HAP-1 (cell line): ENCODE results near the gene TFPT.
A peak's percentile ranks its signal among the peaks of the same experiment; 100 is the strongest.

ENCODE experiments used
- DNase-seq, 2 experiments: peaks; one replicate each; pipeline ENCODE4 v3.0.0-alpha.2; 2016 to 2020; ENCODE audit warnings: low spot score in 2 of 2
- H3K27me3 ChIP-seq: fragments of 250-450 bp; sonication (Bioruptor Pico); 2 replicates; pipeline ENCODE4 v1.5.1; 2020; ENCODE audit warnings: low read depth, mild to moderate bottlenecking, moderate library complexity
- H3K36me3 ChIP-seq: fragments of 250-450 bp; sonication (Bioruptor Pico); replicated peaks from 2 replicates; pipeline ENCODE4 v1.5.1; 2020; ENCODE audit warnings: mild to moderate bottlenecking
- H3K4me1 ChIP-seq: fragments of 250-450 bp; sonication (Bioruptor Pico); 2 replicates; pipeline ENCODE4 v1.5.1; 2020; ENCODE audit warnings: mild to moderate bottlenecking
- H3K4me3 ChIP-seq: fragments of 250-450 bp; sonication (Bioruptor Pico); 2 replicates; pipeline ENCODE4 v1.5.1; 2020; ENCODE audit warnings: mild to moderate bottlenecking, moderate library complexity
- H3K9me3 ChIP-seq: fragments of 250-450 bp; sonication (Bioruptor Pico); 2 replicates; pipeline ENCODE4 v1.5.1; 2020; ENCODE audit warnings: mild to moderate bottlenecking, moderate library complexity
- in situ Hi-C: fragments of 300-500 bp; cut with MboI; formaldehyde crosslinking; loops from 3 replicates; pipeline ENCODE4 v1.14.3; 2020; ENCODE audit warnings: low sequenced_read_pairs, inconsistent platforms, mixed read lengths

The TFPT gene

DNA sequence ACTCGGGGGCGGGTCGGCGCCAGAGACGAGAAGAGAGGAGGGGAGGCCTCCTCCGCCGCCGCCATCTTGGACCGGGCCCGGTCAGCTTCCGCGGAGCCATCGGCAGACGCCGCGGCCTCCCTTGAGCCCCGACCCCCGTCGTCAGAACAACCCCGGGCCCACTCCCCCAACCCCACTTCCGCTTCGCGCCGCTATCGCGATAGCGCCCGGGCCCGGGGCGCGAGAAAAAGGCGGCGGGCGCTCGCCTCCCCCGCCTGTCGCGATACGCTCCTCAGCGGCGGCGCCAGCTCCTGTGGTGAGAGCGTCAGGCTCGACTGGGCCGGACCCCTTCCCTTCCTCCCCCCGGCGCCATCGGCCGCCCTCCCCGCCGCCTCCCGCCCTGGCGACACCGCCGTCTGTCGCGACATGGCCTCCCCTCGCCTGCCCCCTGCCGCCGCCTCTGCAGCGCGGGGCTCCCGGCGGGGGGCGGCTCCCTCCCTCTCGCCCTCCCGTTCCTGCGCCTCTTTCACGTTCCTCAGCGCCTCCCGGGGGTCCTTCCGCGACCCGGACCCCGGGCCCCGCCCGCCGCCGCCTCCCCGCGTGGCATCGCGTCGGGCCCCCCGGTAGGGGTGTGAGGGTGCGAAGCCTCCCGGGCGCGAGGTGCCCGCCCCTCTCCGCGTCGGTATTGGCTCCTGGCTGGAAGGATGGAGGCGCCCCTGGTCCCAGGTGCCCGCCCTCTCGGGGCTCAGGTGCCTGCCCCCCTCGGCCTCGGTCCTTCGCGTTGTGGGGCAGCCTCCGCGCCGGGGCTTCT lies 22.4 kb upstream of the TFPT start, which contains the start of gene CNOT3:
CNOT3 (plus strand) TSS at position 64 of the 790 bp plus-strand sequence. CDS start 5,217 bp downstream, outside the sequence.
- H3K36me3 ChIP-seq, result peaks cover 41% of the 10 kb centered on the region
- no peaks in the 10 kb centered on the region for H3K27me3 ChIP-seq
- peak in 1 of 2 experiments; percentile 30 for DNase-seq
- peak within 1 kb of the TSS; percentile 96 for H3K4me3 ChIP-seq
- H3K4me1 ChIP-seq, result peaks cover 2% of the 10 kb centered on the region
- H3K9me3 ChIP-seq, result no peaks in the 10 kb centered on the region
- in situ Hi-C loops, result no loop called here

DNA sequence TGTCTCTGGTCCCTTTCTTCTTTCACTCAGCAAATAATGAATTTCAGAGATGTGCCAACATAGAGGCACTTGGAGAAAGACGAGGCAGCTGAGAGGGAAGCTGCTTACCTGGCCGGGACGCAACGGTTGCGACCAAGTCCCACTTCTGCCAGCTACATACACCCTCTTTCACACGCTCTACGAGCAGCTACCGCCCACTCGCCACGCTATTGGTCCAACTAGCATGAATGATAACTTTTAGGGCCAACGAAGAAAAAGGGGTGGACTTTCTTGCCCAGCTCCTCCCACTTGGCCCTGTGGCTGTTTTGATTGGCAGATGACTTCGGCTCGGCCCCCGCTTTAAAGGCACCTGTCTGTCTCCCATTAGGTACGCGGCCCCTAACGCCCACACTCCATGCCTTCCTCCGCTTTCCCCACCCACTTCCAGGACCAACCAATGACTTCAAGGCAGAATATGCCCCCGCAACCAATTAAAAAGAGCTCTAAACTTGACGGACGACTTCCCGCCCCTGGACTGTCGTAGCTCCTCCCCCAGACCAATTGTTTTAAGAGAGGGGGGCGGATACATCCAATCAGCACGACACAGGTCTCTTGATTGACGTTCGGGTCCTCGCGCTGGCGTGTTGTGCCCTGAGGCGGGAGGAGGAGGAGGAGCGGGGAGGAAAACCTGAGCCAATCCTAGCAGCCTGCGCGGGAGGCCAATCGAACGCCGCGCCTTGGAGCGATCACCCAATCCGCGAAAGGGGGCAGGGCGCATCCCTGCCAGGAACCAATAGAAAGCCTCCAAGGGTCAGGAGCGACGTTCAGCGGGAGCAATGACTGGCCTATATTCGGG lies 21.6 kb upstream of the TFPT start:
- in situ Hi-C loops, result no loop called here
- Histone ChIP-seq H3K4me1 (peaks cover 2% of the 10 kb centered on the region), H3K36me3 (peaks cover 35% of the 10 kb centered on the region), H3K4me3 (peak overlapping the region; percentile 96), H3K27me3 (no peaks in the 10 kb centered on the region), H3K9me3 (no peaks in the 10 kb centered on the region)
- peak; percentile 100 for DNase-seq

- peak; percentile 43 to 48 for DNase-seq
- Histone ChIP-seq H3K4me1 (peaks cover 2% of the 10 kb centered on the region), H3K27me3 (no peaks in the 10 kb centered on the region), H3K36me3 (peaks cover 29% of the 10 kb centered on the region), H3K9me3 (no peaks in the 10 kb centered on the region), H3K4me3 (peak overlapping the region; percentile 39)
- in situ Hi-C loops, result no loop called here
Measured at GRCh38 chr19:54136086-54136863, 20.8 kb upstream of the TFPT start.

DNA sequence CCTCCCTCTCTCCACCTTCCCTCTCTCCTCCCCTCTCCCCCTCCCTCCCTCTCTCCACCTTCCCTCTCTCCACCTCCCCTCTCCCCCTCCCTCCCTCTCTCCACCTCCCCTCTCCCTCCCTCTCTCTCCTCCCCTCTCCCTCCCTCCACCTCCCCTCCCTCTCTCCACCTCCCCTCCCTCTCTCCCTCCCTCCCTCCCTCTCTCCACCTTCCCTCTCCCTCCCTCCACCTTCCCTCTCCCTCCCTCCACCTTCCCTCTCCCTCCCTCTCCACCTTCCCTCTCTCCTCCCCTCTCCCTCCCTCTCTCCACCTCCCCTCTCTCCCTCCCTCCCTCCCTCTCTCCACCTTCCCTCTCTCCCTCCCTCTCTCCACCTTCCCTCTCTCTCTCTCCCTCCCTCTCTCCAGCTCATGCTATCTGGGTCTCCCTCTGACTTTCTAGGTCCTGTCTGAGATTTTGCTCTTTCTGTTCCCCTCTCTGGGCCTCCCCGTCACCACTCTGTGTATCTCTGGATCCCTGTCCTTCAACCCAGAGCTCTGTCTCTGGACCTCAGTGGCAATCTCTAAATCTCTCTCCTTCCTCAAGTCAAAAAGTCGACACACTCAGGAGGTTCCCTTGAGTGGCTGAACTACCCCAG lies 18.6 kb upstream of the TFPT start:
- DNase-seq, result no peak
- H3K4me1 ChIP-seq, result peaks cover 2% of the 10 kb centered on the region
- in situ Hi-C loops, result no loop called here
- H3K4me3 ChIP-seq, result no peak overlapping the region
- H3K27me3 ChIP-seq, result no peaks in the 10 kb centered on the region
- peaks cover 17% of the 10 kb centered on the region for H3K36me3 ChIP-seq
- no peaks in the 10 kb centered on the region for H3K9me3 ChIP-seq

DNA sequence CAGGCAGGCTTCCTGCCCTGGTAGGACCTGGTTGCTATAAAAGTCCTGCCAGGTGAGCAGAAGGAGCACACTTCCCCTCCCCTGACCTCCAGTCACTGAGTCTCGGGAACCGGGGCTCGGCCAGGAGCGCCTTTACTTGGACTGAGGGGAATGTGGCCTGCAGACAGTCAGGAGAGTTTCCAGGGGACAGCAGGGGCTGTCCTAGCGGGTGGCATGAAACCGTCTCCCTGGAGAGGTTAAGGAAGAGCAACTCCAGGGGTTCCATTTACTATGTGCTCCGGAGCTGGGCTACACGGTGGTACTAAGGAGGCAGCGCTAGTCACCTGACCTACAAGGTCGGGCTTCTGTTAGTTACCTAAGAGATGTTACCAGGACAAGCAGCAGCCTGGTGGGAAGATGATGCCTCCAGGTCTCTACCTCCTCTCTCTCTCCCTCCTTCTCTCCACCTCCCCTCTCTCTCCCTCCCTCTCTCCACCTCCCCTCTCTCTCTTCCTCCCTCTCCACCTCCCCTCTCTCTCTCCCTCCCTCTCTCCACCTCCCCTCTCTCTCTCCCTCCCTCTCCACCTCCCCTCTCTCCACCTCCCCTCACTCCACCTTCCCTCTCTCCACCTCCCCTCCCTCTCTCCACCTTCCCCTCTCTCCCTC lies 18.0 kb upstream of the TFPT start:
- DNase-seq, result no peak
- no peak overlapping the region for H3K4me3 ChIP-seq
- peaks cover 12% of the 10 kb centered on the region; the same call in 1 of the 2 replicates for H3K36me3 ChIP-seq
- H3K4me1 ChIP-seq, result peaks cover 2% of the 10 kb centered on the region
- no peaks in the 10 kb centered on the region for H3K27me3 ChIP-seq
- in situ Hi-C loops, result no loop called here
- H3K9me3 ChIP-seq, result no peaks in the 10 kb centered on the region

DNA sequence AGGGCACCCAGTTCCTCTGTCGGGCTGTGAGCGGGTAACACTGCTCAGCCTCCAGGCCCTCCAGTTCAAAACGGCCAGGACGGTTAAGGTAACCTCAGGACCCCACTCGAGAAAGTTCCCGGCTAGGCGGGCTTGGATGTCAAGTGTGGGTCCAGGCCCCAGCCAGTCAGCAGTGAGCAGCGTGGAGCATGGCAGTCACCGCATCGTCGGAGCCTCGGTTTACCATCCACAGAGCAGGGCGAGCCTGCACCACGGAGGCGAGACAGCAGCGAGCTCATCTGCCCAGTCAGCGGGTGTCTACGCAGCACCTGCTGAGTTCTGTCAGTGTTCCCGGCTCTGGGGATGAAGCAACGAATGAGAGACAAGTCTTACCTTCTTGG lies 14.2 kb upstream of the TFPT start:
- Histone ChIP-seq H3K27me3 (no peaks in the 10 kb centered on the region), H3K4me3 (no peak overlapping the region), H3K4me1 (no peaks in the 10 kb centered on the region), H3K9me3 (no peaks in the 10 kb centered on the region), H3K36me3 (peaks cover 37% of the 10 kb centered on the region)
- in situ Hi-C loops, result no loop called here
- no peak for DNase-seq

GRCh38 chr19:54128796-54129616 lies 13.5 kb upstream of the TFPT start:
- Histone ChIP-seq H3K4me3 (no peak overlapping the region), H3K36me3 (peaks cover 43% of the 10 kb centered on the region), H3K9me3 (no peaks in the 10 kb centered on the region), H3K4me1 (no peaks in the 10 kb centered on the region), H3K27me3 (no peaks in the 10 kb centered on the region)
- in situ Hi-C loops, result no loop called here
- DNase-seq, result no peak

GRCh38 chr19:54128441-54128725 lies 12.9 kb upstream of the TFPT start:
- Histone ChIP-seq H3K9me3 (no peaks in the 10 kb centered on the region), H3K4me1 (no peaks in the 10 kb centered on the region), H3K27me3 (no peaks in the 10 kb centered on the region), H3K4me3 (no peak overlapping the region), H3K36me3 (peaks cover 49% of the 10 kb centered on the region)
- DNase-seq, result no peak
- in situ Hi-C loops, result no loop called here

DNA sequence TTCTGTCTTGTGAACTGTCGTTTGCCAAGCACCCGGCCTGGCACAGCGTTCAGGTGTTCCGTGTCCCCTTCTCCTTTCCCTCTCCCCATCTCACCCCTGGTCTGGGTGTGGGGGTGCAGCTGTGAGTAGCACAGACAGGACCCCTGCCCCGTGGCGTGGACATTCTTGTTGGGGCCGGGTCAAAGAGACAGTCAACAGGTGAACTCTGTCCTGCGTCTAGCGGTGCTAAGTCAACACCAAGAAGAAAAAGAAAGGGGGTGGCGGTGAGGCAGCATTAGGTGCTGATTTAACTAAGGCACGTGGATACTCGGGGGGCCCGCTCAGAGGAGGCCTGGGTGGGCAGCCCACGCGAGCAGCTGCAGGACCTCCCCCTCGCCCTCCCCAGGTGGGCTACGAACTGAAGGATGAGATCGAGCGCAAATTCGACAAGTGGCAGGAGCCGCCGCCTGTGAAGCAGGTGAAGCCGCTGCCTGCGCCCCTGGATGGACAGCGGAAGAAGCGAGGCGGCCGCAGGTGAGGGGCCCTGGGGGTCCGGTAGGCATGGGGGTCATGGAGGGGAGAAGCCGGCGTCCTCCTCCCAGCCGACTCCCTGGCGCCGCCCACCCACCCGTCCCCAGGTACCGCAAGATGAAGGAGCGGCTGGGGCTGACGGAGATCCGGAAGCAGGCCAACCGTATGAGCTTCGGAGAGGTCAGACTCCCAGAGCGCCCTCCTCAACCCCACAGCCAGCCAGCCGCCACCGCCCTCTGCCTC lies 12.4 kb upstream of the TFPT start:
- in situ Hi-C loops, result no loop called here
- Histone ChIP-seq H3K4me3 (no peak overlapping the region), H3K36me3 (peaks cover 50% of the 10 kb centered on the region), H3K4me1 (no peaks in the 10 kb centered on the region), H3K9me3 (no peaks in the 10 kb centered on the region), H3K27me3 (no peaks in the 10 kb centered on the region)
- no peak for DNase-seq

DNA sequence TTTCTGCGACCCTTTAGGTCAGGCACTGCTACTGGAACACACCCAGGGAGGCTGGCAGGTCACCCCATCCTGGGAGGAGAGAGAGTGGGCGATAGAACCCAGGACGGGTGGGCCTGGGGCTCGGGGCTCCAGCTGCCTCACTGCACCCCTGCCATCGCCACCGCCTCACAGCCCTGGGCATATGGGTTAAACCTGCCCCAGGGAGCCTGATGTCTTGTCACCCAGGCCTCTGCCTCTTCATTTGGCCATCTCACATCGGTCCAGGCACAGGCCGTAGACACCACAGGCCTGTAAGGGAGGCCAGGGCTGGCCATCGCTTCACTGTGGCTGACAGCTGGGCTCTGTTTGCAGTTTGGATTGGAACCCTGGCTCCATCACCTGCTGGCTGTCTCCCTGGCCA lies 10.3 kb upstream of the TFPT start:
- Histone ChIP-seq H3K4me1 (no peaks in the 10 kb centered on the region), H3K36me3 (peaks cover 59% of the 10 kb centered on the region), H3K9me3 (no peaks in the 10 kb centered on the region), H3K4me3 (no peak overlapping the region), H3K27me3 (no peaks in the 10 kb centered on the region)
- in situ Hi-C loops, result no loop called here
- no peak for DNase-seq

- no peaks in the 10 kb centered on the region for H3K4me1 ChIP-seq
- no peak for DNase-seq
- in situ Hi-C loops, result no loop called here
- H3K9me3 ChIP-seq, result no peaks in the 10 kb centered on the region
- no peaks in the 10 kb centered on the region for H3K27me3 ChIP-seq
- no peak overlapping the region for H3K4me3 ChIP-seq
- H3K36me3 ChIP-seq, result peaks cover 70% of the 10 kb centered on the region
Measured at GRCh38 chr19:54124393-54124792, 8.9 kb upstream of the TFPT start.

DNA sequence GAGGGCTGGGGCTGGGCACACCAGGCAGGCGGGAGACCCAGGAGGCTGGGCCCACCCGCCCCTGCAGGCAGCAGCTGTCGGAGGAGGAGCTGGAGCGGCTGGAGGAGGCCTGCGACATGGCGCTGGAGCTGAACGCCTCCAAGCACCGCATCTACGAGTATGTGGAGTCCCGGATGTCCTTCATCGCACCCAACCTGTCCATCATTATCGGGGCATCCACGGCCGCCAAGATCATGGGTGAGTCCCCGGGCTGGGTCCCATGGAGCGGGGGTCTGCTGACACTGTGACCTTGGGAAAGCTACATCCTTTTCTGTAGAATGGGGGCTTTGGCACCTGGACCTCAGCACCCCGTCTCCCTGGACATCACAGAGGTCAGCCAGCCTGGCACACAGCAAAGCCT lies 8.2 kb upstream of the TFPT start:
- Histone ChIP-seq H3K4me1 (no peaks in the 10 kb centered on the region), H3K27me3 (no peaks in the 10 kb centered on the region), H3K4me3 (no peak overlapping the region), H3K9me3 (no peaks in the 10 kb centered on the region), H3K36me3 (peaks cover 70% of the 10 kb centered on the region)
- no peak for DNase-seq
- in situ Hi-C loops, result no loop called here
